HG02678 (cell line): ENCODE data around the gene NOTCH1.
A peak's percentile ranks its signal among the peaks of the same experiment; 100 is the strongest.
"Not testable (repeated sequence)": the region's sequence is repeated elsewhere in the genome, so short reads cannot be mapped to it uniquely, and the experiment has no call there.

Source experiments
- ATAC-seq: cut with Tn5 transposase; IDR thresholded peaks from one replicate; pipeline ENCODE4 v1.9.1; 2021; ENCODE audit warnings: mild to moderate bottlenecking, moderate library complexity; ENCODE audit not compliant: unreplicated experiment

NOTCH1 gene

GRCh38 chr9:136565715-136566552 is 20.1 kb upstream of the NOTCH1 start:
- no peak for ATAC-seq

DNA sequence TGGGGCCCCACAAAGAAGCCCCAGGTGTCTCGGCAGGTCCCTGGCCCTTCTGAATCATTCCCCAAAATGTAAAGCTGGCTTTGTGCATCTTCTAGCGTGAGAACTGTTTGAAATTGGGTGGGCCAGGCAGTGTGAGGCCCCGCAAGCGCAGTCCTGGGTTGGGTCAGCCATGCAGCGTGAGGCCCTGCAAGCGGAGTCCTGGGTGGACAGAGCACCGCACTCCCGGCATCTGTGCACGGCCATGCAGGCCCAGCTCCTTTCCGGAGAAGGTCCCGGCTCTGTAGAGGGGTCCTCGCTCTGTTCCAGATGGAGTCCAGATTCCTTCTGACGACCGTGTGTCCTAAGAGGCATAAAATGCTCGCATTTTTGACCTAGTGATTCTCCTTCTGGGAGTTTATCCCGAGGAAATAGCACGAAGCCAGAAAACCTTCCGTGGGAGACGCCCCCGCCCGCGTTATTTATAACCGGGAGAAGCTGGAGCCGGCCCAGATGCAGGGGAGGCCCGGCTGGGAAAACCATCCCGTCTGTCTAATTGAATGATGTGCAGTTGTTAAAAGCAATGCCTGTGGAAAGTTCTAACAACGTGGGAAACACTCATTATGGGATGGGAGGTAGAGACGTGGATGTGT is 19.4 kb upstream of the NOTCH1 start:
- no peak for ATAC-seq

GRCh38 chr9:136564379-136564988 is 18.6 kb upstream of the NOTCH1 start:
- ATAC-seq, result peak; percentile 66

- ATAC-seq, result no peak
Observed at GRCh38 chr9:136563646-136564325, 17.9 kb upstream of the NOTCH1 start.

- ATAC-seq, result no peak
Observed at GRCh38 chr9:136562746-136563495, 17.1 kb upstream of the NOTCH1 start.

- no peak for ATAC-seq
Observed at GRCh38 chr9:136561779-136562178, 15.9 kb upstream of the NOTCH1 start.

- ATAC-seq, result no peak
Observed at GRCh38 chr9:136560586-136560985, 14.7 kb upstream of the NOTCH1 start.

DNA sequence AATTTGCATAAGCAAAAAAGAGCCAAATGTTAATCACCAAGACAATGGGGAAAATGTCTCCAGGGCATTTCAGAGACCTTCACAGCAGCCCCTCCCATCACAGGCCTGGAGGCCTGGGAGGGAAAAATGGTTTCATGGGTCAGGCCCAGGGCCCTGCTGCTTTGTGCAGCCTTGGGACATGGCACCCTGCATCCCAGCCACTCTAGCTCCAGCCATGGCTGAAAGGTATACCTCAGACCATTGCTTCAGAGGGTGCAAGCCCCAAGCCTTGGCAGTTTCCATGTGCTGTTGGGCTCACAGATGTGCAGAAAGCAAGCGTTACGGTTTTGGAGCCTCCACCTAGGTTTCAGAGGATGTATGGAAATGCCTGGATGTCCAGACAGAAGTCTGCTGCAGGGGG is 13.5 kb upstream of the NOTCH1 start:
- ATAC-seq, result not testable (repeated sequence)

DNA sequence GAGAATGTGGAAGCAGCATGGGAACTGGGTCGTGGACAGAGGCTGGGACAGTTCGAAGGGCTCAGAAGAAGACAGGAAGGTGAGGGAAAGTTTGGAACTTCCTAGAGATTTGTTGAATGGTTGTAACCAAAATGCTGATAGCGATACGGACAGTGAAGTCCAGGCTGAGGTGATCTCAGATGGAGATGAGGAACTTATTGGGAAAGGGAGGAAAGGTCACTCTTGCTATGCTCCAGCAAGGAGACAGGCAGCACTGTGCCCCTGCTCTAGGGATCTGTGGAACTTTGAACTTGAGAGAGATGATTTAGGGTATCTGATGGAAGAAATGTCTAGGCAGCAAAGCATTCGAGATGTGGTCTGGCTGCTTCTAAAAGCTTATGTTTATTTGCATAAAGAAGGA is 13.0 kb upstream of the NOTCH1 start:
- not testable (repeated sequence) for ATAC-seq

DNA sequence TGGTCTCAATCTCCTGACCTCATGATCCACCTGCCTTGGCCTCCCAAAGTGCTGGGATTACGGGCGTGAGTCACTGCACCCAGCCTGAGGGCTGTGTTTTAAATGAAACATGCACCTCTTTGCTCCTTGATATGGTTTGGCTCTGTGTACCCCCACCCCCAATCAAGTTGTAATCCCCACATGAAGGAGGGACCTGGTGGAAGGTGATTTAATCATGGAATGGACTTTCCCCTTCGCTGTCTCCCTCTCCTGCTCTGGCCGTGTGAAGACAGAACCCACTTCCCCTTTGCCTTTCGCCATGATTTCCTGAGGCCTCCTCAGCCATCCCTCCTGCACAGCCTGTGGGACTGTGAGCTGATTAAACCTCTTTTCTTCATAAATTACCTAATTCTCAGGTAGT is 12.5 kb upstream of the NOTCH1 start:
- ATAC-seq, result no peak

DNA sequence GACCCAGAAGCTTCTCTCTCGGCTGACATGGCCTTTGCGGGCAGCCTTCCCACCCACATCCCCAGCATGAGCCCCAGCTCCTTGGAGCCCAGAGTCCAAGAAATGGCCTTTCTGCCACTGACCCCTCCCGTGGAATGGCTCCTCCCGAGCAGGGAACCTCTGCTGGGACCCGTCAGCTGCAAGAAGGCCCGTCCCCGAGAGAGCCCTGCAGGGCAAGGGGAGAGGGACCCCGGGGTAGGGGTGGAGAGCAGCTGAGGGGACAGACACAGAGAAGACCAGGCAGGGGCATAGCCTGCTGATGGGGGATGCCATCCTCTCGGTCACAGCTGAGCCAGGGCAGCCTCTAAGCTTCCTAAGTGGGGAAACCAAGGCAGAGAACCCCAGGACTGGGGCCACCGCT is 11.2 kb upstream of the NOTCH1 start:
- ATAC-seq, result no peak

DNA sequence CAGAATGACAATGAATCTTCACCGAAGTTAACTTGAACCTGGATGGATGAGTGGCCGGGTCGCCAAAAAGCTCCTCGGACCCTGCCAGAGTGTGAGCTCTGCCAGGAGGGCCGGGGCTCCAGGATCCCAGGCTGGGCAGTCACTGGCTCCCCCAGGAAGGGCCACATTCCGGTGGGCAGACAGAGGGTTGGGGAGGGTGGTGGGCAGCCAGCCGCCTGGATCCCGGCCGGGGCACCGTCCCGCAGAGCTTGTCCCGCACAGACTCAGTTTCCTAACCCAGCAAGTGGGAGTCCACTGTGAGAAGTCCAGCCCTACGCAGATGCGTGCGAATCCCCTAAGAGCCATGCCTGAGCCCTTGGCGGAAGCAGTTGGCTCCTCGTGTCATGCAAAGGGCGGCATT is 10.3 kb upstream of the NOTCH1 start:
- ATAC-seq, result no peak

DNA sequence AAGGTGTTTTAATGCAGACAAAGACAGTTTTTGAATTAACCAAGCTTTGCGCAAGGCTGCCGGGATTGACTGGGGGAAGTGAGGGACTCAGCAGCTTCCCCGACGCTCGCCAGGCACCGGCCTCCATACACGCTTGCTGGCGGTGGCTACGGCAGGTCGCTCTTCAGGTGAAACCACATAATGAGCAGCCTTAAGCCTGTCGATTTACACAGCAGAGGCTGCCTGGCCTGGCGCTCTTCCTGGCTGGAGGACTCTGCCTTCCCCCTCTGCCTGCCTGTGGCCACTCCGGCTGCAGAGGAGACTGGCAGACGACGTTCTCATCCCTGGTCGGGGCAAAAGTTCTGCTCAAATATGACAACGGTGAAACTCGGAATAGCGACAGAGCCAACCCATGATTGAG is 9.0 kb upstream of the NOTCH1 start:
- no peak for ATAC-seq

GRCh38 chr9:136553581-136553980 is 7.7 kb upstream of the NOTCH1 start:
- no peak for ATAC-seq

GRCh38 chr9:136552117-136552703 is 6.4 kb upstream of the NOTCH1 start:
- no peak for ATAC-seq

GRCh38 chr9:136551401-136552116 is 5.7 kb upstream of the NOTCH1 start:
- no peak for ATAC-seq

DNA sequence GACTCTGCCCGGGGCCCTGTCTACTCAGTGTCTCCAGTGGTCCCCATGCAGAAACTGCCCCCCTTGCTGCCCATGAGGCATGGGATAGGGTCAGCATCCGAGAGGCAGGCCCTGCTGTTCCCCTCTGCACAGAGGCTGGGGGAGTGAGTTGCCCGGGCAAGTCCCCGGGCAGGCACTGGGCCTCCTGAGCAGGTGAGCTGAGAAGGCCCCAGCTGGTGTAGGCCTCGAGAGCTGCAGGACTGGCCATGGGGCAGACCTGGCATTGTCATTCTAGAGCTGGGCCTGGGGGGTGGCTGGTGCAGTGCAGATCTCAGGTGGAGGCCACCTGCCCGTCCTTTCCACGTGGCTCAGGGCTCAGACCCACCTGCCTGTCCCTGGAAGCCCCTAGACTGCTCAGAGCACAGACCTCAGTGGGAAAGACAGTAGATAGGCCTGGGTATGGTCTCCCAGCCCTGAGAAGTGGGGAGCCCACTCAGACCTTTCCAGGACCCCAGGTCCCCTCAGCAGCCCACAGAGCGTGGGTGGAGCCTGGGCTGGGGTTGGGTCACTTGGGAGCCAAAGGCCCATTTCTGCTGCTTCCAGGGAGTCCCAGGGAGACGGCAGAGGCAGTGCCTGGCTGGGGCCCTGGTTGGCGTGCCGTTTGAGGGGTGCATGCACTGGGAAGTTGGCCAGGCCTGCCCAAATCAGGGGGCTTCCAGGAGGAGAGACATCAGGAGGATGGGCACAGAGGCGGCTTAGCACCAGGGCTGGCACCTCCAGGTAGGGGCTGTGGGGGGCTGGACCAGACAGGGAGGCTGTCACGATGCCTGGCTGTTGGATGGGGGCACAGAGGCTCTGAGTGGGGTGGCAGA is 4.8 kb upstream of the NOTCH1 start:
- no peak for ATAC-seq

- no peak for ATAC-seq
Observed at GRCh38 chr9:136549010-136549980, 3.4 kb upstream of the NOTCH1 start.
